ENCODE results near the gene CPEB1.
"Not testable (repeated sequence)": the region's sequence is repeated elsewhere in the genome, so short reads cannot be mapped to it uniquely, and the experiment has no call there.

CPEB1 gene

GRCh38 chr15:82540055-82540983 lies 106.8 kb downstream of the CPEB1 start, which contains the start of gene RPS17:
Gene RPS17, minus strand, starts transcription at chr15:82540457. Its CDS starts 29 bp downstream, at chr15:82540428.
- DNase-seq = no peak

- DNase-seq = no peak
Measured at GRCh38 chr15:82539691-82540054, 107.5 kb downstream of the CPEB1 start.

GRCh38 chr15:82538961-82539690 lies 108.0 kb downstream of the CPEB1 start:
- DNase-seq = no peak

- DNase-seq = no peak
Measured at GRCh38 chr15:82537351-82537908, 109.7 kb downstream of the CPEB1 start.

GRCh38 chr15:82536409-82537350 lies 110.5 kb downstream of the CPEB1 start:
- no peak for DNase-seq

- no peak for DNase-seq
Measured at GRCh38 chr15:82535566-82536408, 111.4 kb downstream of the CPEB1 start.

GRCh38 chr15:82535151-82535550 lies 112.0 kb downstream of the CPEB1 start:
- DNase-seq = not testable (repeated sequence)

GRCh38 chr15:82534457-82534861 lies 112.7 kb downstream of the CPEB1 start:
- DNase-seq = not testable (repeated sequence)

- DNase-seq = no peak
Measured at GRCh38 chr15:82533801-82534200, 113.4 kb downstream of the CPEB1 start.

- no peak for DNase-seq
Measured at GRCh38 chr15:82532991-82533481, 114.1 kb downstream of the CPEB1 start.

GRCh38 chr15:82532383-82532990 lies 114.7 kb downstream of the CPEB1 start:
- DNase-seq = no peak

GRCh38 chr15:82531496-82532382 lies 115.4 kb downstream of the CPEB1 start:
- no peak for DNase-seq

- no peak for DNase-seq
Measured at GRCh38 chr15:82530606-82531379, 116.4 kb downstream of the CPEB1 start.

- no peak for DNase-seq
Measured at GRCh38 chr15:82530006-82530405, 117.2 kb downstream of the CPEB1 start.

GRCh38 chr15:82513587-82513986 lies 133.6 kb downstream of the CPEB1 start:
- not testable (repeated sequence) for DNase-seq

GRCh38 chr15:82507693-82508092 lies 139.5 kb downstream of the CPEB1 start:
- not testable (repeated sequence) for DNase-seq

GRCh38 chr15:82507087-82507486 lies 140.1 kb downstream of the CPEB1 start:
- DNase-seq = not testable (repeated sequence)

GRCh38 chr15:82505842-82506241 lies 141.3 kb downstream of the CPEB1 start:
- DNase-seq = not testable (repeated sequence)

GRCh38 chr15:82504074-82504473 lies 143.1 kb downstream of the CPEB1 start:
- DNase-seq = not testable (repeated sequence)

Data from NCI-H1417 (cell line).